Activated naive CD8-positive, alpha-beta T cell treated with anti-CD3 and anti-CD28 coated beads, Interleukin-2, amount 50 U/mL, for 16 hours (primary cell): ENCODE measurements around the gene FOXB1.

Experiments used
- DNase-seq: peaks from one replicate; pipeline ENCODE4 v3.0.0-alpha.2; 2020; ENCODE audit warnings: low read depth, low spot score

The FOXB1 gene

GRCh38 chr15:60017538-60018520, 13.7 kb downstream of the FOXB1 start:
- no peak for DNase-seq

DNA sequence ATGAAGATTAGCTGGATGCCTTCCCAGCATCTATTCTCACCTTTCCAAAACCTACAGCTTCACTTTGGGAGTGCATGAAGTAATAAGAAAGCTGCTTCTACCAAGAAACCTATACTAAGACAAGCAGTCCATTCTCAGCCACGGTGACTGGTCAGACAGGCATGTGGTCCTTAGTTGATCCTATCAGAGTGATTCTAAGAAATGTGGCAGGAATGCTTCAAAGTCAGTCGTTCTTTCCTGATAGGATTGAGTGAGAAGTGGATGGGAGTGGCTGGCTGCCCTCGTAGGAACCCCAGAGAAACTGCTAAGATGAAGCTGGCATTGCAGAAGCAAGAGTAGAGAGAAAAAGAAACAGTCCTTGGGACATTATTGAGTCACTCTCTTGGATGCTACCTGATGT, 16.6 kb downstream of the FOXB1 start:
- no peak for DNase-seq

DNA sequence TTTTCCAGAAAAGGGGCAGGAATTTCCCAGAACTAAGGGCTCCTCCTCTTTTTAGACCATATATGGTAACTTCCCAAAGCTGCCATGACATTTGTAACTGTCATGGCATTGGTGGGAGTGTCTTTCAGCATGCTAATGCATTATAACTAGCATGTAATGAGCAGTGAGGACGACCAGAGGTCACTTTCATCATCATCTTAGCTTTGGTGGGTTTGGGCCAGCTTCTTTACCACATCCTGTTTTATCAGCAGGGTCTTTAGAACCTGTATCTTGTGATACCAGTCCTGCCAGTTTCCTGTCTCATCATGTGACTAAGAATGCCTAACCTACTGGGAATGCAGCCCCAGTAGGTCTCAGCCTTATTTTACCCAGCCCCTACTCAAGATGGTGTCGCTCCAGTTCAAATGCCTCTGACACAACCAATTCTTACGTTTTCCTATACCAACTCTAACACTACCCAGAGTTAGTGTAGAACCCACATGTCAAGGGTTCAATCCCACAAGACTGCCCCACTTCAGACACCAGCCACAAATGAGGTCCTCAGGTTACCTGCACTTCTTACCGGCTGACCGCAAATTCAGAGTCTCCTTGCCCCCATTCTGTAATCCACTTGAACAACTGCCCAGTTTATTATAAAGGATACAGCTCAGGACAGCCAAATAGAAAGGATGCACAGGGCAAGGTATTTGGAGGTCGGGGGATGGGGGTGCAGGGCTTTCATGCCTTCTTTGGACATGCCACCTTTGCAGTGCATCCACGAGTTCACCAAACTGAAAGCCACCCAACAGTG, 17.7 kb downstream of the FOXB1 start:
- no peak for DNase-seq

- DNase-seq: no peak
These were observed 18.2 kb downstream of the FOXB1 start for GRCh38 chr15:60022379-60022741.

DNA sequence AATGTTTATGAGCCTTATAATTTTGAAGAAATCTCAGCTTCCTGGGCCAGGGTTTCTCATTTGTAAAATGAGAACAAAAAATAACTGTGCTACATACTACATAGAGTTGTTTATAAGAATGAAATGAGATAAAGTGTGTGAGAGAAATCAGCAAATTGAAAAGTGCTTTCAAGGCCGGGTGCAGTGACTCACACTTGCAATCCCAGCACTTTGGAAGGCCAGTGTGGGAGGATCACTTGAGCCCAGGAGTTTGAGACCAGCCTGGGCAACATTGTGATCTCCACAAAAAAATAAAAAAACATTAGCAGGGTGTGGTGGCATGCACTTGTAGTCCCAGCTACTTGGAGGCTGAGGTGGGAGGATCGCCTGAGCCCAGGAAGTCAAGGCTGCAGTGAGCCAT, 22.4 kb downstream of the FOXB1 start:
- DNase-seq: no peak

DNA sequence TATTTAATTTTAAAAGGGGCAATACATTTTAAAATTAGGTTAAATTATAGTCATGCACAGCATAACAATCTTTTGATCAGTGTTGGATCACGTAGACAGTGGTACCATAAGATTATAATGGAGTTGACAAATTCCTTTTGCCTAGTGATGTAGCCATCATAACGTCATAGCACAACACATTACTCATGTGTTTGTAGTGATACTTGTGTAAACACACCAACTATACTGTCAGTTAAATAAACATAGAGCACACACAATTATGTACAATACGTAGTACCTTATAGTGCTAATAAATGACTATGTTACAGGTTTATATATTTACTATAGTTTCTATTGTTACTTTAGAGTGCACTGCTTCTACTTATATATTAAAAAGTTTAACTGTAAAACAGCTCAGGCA, 31.2 kb downstream of the FOXB1 start:
- DNase-seq: no peak

DNA sequence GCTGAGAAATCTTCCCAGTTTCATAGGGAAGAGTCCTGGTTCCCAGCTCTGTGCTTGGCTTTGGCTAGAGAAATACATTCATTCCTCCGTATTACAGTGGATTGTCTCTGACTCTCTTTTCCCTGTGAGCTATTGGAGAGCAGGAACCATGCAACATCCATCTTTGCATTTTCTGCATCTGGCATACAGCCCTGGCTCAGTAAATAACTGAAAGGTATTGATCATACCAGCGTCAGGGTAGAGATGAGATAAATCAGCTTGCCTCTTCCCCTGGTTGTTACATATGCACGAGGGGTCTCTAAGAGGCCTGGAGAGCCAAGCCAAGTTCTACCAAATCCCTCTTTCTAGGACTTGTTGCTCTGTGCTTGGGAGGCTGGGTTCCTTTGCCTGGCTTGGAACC, 35.2 kb downstream of the FOXB1 start:
- no peak for DNase-seq

GRCh38 chr15:60043744-60044435, 39.8 kb downstream of the FOXB1 start:
- no peak for DNase-seq

DNA sequence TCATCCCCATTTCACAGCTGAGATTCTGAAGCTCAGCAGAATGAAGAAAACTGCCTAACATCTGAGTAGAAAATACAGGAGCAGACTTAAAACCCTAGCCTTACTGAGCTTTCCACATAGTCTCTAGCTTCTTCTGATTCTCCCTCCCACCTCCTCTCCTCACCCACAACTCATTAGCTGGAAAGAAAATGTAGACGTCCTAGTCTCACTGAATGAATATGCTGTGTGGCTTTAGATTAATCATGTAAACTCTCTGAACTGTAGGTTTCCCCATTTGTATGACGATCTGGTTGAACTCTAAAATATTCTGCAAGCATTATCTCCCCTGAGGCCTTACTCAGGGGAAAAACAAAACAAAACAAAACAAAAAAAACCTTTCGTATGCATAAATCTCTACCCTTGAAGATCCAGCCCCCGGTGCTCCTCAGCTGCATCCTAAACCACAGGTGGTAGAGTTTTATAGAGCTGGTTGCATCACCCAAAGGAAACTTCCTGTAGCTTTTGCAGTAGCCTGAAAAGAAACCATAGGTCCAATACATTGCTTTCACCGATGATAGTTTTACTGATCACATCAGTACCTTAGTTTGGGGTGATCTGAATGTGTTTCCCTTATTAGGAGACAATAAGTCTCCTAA, 40.6 kb downstream of the FOXB1 start:
- no peak for DNase-seq

DNA sequence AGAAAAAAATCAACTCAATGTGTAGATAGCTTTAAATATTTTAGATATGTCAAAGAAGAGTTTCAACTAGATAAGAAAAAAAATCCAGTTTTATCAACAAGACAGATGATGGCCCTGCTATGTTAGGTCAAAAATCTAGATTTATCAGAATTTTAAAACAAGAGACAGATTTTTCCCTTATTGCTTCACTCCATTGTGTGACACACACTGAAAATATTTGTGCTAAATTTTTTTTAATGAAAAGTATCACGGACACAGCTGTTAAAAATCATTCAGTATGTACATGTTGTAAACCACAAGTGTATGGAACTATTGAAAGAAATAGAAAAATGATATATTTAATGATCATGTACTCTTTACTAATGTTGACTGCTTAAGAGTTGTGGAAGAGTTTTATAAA, 43.6 kb downstream of the FOXB1 start:
- DNase-seq: no peak

DNA sequence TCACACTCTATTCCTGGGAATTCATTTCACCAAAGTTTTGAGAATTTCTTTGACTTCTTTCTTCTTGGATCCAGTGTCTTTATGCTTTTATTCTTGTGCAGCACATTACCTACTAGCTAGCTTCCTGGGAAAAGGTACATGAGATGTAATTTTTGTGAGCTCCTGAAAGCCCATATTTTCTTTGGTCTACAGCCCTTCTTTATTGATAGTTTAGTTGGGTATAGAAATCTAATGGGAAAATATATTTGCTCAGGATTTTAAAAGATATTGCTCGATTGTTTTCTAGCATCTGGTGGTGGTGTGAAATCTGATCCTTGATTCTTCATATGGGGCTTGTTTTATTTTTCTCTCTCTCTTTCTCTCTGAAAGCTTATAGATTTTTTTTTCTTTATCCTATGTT, 45.8 kb downstream of the FOXB1 start:
- DNase-seq: no peak

DNA sequence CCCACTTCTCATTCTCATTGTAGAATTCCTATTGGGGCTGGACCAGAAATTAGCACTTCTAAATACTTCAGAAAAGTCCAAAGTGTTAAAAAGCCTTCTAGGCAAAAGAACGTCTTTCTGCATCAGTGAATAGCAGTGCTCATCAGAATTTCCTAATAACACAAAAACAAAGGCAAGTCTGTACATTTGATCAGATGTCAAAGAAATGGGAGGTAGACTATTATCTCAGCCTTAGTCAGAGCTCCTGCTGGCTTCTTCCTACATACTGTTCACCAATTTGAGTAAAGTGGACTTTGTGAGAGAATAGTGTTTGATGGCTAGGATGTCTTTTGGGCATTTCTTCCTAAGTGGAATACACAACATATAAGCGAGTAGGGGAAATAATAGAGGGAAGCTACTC, 48.7 kb downstream of the FOXB1 start:
- no peak for DNase-seq

DNA sequence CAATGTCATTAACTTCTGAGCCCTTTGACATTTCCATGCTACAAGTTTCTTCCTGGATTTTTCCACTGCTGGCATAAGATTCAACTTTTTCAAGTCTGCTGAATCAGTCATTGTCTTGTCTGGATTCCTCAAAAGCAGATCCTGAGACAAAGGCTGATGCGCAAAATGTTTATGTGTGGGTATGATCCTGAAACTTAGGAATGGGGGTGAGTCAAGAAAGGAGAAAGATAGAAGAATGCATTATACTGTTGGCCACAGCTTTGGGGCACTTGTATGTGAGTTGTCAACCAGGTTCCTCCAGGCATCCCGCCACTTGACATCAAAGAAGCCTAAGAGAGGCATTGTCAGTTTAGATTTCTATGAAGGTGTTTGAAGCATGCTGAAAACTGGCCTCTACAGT, 50.4 kb downstream of the FOXB1 start:
- no peak for DNase-seq
